Lower leg skin (tissue), 4 donors: ENCODE data around the gene DHDDS. TPM values are rescaled to one million over a fixed set of nuclear protein-coding genes. Genes with fewer than 3 reads are reported as not detected.

Source experiments
- DNase-seq, 2 donors: peaks; one replicate each; pipeline ENCODE4 v3.0.0-alpha.2; 2019; ENCODE audit warnings: low spot score in 2 of 2
- H3K4me3 ChIP-seq: fragments of 200-600 bp; sonication (generic); 2 replicates; pipeline ENCODE4 v1.5.1; 2017; ENCODE audit warnings: mild to moderate bottlenecking, low read depth; ENCODE audit not compliant: poor library complexity, severe bottlenecking
- CTCF ChIP-seq, 3 donors: fragments of 450-650 bp; IDR thresholded peaks; one replicate each; pipeline ENCODE4 v1.5.1; 2016; ENCODE audit warnings: antibody characterized with exemption in 3 of 3, mild to moderate bottlenecking in 3 of 3, moderate library complexity in 2 of 3
- POLR2A ChIP-seq, 2 donors: fragments of 450-650 bp; IDR thresholded peaks; one replicate each; pipeline ENCODE4 v1.6.1; 2016 to 2017; ENCODE audit warnings: antibody characterized with exemption in 2 of 2, mild to moderate bottlenecking in 1 of 2, moderate library complexity in 1 of 2
- whole genome bisulfite sequencing, 2 donors: methylation state at CpG; one replicate each; pipeline ENCODE4 v1.1.5; 2018; 5-methylcytosine and 5-hydroxymethylcytosine counted together
- intact Hi-C: fragments of 100-400 bp; cut with DNase I; formaldehyde crosslinking; loops from one replicate; pipeline ENCODE4 v1.15.0; 2023; ENCODE audit warnings: low total_unique reads
- total RNA-seq, 4 donors: library from RNA; depleted of rRNA; stranded (reverse); fragments of >200 nt; gene quantifications; one replicate each; pipeline ENCODE4 v1.1.0, GENCODE V29; 2016

DHDDS gene
- total RNA-seq, 4 donors from 2014 or later, result 23.9 to 47.2 (median 39.9) TPM

- H3K4me3 ChIP-seq, result no peak overlapping the region
- WGBS, 2 donors, result 12 to 14% methylated on average over 9 of the region's 9 CpGs
- intact Hi-C loops, result loop anchor here (10.0 kb wide), 1 partner anchor 88 kb away; no protein-coding TSS in a partner anchor
- DNase-seq, result no peak
- TF ChIP-seq CTCF (IDR thresholded peaks at IDR 0.05), result no peak
- no peak for TF ChIP-seq POLR2A (IDR thresholded peaks at IDR 0.05)
These were observed 19.8 kb upstream of the DHDDS start for GRCh38 chr1:26412180-26412840.

GRCh38 chr1:26413031-26413430 is 19.1 kb upstream of the DHDDS start:
- no peak overlapping the region for H3K4me3 ChIP-seq
- TF ChIP-seq CTCF (IDR thresholded peaks at IDR 0.05) (no peak), POLR2A (IDR thresholded peaks at IDR 0.05) (no peak)
- intact Hi-C loops, result loop anchor here (10.0 kb wide), 1 partner anchor 88 kb away; no protein-coding TSS in a partner anchor
- WGBS, 2 donors, result 0 to 12% methylated on average over 1 of the region's 1 CpG
- DNase-seq, result no peak

GRCh38 chr1:26417111-26417759 is 14.9 kb upstream of the DHDDS start:
- DNase-seq, result peak; percentile 64 to 92
- TF ChIP-seq POLR2A (IDR thresholded peaks at IDR 0.05), result no peak
- no peak for TF ChIP-seq CTCF (IDR thresholded peaks at IDR 0.05)
- no peak overlapping the region for H3K4me3 ChIP-seq
- intact Hi-C loops, result loop anchor here (10.0 kb wide), 1 partner anchor 92 kb away; no protein-coding TSS in a partner anchor
- 14 to 17% methylated on average over 9 of the region's 9 CpGs for WGBS, 2 donors

- 47 to 56% methylated on average over 5 of the region's 5 CpGs for WGBS, 2 donors
- intact Hi-C loops, result loop anchor here (10.0 kb wide), 1 partner anchor 94 kb away; no protein-coding TSS in a partner anchor
- H3K4me3 ChIP-seq, result no peak overlapping the region
- DNase-seq, result no peak
- no peak for TF ChIP-seq CTCF (IDR thresholded peaks at IDR 0.05)
- no peak for TF ChIP-seq POLR2A (IDR thresholded peaks at IDR 0.05)
These were observed 13.2 kb upstream of the DHDDS start for GRCh38 chr1:26418865-26419349.

- intact Hi-C loops, result loop anchor here (10.0 kb wide), 1 partner anchor 95 kb away; no protein-coding TSS in a partner anchor
- no peak for TF ChIP-seq POLR2A (IDR thresholded peaks at IDR 0.05)
- TF ChIP-seq CTCF (IDR thresholded peaks at IDR 0.05), result no peak
- WGBS, 2 donors, result 71 to 76% methylated on average over 2 of the region's 2 CpGs
- DNase-seq, result no peak
- no peak overlapping the region for H3K4me3 ChIP-seq
These were observed 12.6 kb upstream of the DHDDS start for GRCh38 chr1:26419494-26419893.
